Sigmoid colon (tissue), 4 donors: ENCODE results near the gene SUCLA2.

Source experiments
- EP300 ChIP-seq, 4 donors: sonication (generic); formaldehyde crosslinking; IDR thresholded peaks; one replicate each; pipeline ENCODE4 v1.6.1; 2017; ENCODE audit warnings: antibody characterized with exemption in 4 of 4
- POLR2A ChIP-seq, 2 donors: fragments of 450-650 bp; IDR thresholded peaks; one replicate each; pipeline ENCODE4 v1.6.1; 2016; ENCODE audit warnings: antibody characterized with exemption in 2 of 2, mild to moderate bottlenecking in 2 of 2, moderate library complexity in 2 of 2
- POLR2AphosphoS5 ChIP-seq, 4 donors: sonication (generic); formaldehyde crosslinking; IDR thresholded peaks; one replicate each; pipeline ENCODE4 v1.6.1; 2017; ENCODE audit warnings: antibody characterized with exemption in 4 of 4
- TF ChIP-seq, protein P1 (sequence below), 4 experiments: fragments of 450-650 bp in 3 of 4; fragments of 200-600 bp in 1 of 4; IDR thresholded peaks; one replicate each; pipeline ENCODE4 v1.5.1; 2016 to 2019; ENCODE audit warnings: antibody characterized with exemption in 4 of 4, mild to moderate bottlenecking in 3 of 4, moderate library complexity in 2 of 4

DNA sequence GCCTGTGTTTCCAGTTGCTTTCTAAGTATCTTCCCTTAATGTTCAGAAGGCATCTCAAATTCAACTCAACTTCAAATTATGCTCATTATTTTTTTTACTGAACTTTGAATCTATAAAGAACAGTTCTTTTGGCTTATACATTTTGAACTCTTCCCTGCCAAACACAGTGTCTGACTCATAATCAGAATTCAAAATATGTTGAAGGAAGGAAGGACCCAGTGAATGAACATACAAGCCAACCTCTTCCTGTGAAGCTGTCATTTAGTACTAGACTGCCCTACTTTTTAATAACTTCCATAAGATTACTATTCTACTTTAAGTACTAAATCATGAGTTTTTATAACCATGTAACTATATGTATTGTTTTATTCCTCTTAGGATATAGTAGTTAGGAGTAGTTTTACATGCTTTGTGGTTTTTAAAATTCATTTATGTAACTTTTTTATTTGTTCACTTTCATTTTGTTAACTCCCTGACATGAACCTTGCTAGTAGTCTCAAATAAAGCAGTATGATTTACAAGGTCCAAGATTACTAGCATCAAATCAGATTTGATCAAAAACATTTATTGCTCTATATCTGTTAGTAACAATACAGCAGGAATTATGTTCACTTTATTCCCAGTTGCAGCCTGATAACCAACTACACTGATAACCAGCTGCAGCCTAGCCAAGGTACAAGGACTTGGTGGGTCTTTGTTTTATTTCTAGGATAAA lies 42.9 kb upstream of the SUCLA2 start:
- TF ChIP-seq, protein P1, sequence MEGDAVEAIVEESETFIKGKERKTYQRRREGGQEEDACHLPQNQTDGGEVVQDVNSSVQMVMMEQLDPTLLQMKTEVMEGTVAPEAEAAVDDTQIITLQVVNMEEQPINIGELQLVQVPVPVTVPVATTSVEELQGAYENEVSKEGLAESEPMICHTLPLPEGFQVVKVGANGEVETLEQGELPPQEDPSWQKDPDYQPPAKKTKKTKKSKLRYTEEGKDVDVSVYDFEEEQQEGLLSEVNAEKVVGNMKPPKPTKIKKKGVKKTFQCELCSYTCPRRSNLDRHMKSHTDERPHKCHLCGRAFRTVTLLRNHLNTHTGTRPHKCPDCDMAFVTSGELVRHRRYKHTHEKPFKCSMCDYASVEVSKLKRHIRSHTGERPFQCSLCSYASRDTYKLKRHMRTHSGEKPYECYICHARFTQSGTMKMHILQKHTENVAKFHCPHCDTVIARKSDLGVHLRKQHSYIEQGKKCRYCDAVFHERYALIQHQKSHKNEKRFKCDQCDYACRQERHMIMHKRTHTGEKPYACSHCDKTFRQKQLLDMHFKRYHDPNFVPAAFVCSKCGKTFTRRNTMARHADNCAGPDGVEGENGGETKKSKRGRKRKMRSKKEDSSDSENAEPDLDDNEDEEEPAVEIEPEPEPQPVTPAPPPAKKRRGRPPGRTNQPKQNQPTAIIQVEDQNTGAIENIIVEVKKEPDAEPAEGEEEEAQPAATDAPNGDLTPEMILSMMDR (IDR thresholded peaks at IDR 0.05): no peak
- TF ChIP-seq POLR2AphosphoS5 (IDR thresholded peaks at IDR 0.05) (no peak), POLR2A (IDR thresholded peaks at IDR 0.05) (no peak), EP300 (IDR thresholded peaks at IDR 0.05) (no peak)
